Activated CD4-positive, CD25-positive, alpha-beta regulatory T cell treated with anti-CD3 and anti-CD28 coated beads, Interleukin-2, amount 50 U/mL, for 16 hours (primary cell): ENCODE data around the gene TMEM92.

Experiments used
- DNase-seq: peaks from one replicate; pipeline ENCODE4 v3.0.0-alpha.2; 2020; ENCODE audit warnings: low read depth, low spot score

Gene TMEM92

GRCh38 chr17:50328363-50329325 lies 54.4 kb downstream of the TMEM92 start:
- DNase-seq, result no peak

- no peak for DNase-seq
These were observed 55.5 kb downstream of the TMEM92 start for GRCh38 chr17:50329716-50330115.

GRCh38 chr17:50330151-50330775 lies 56.0 kb downstream of the TMEM92 start:
- no peak for DNase-seq
